Transverse colon (tissue), 4 donors: Measurements from ENCODE around the gene DENND1B.

Source experiments
- EP300 ChIP-seq: sonication (generic); formaldehyde crosslinking; IDR thresholded peaks from one replicate; pipeline ENCODE4 v1.6.1; 2017; ENCODE audit warnings: antibody characterized with exemption, low read depth
- POLR2A ChIP-seq: fragments of 450-650 bp; IDR thresholded peaks from one replicate; pipeline ENCODE4 v1.6.1; 2016; ENCODE audit warnings: antibody characterized with exemption, mild to moderate bottlenecking, moderate library complexity
- POLR2AphosphoS5 ChIP-seq, 3 donors: sonication (generic); formaldehyde crosslinking; IDR thresholded peaks; one replicate each; pipeline ENCODE4 v1.6.1; 2016; ENCODE audit warnings: antibody characterized with exemption in 3 of 3
- TF ChIP-seq, protein P1 (sequence below), 5 experiments: fragments of 200-600 bp in 3 of 5; fragments of 450-650 bp in 2 of 5; sonication (generic) in 3 of 5; IDR thresholded peaks; 1 replicate in 2 of 5; 2 replicates in 3 of 5; pipeline ENCODE4 v1.5.1; 2016 to 2017; ENCODE audit warnings: antibody characterized with exemption in 5 of 5, inconsistent platforms in 3 of 5, mild to moderate bottlenecking in 2 of 5, moderate library complexity in 1 of 5

DNA sequence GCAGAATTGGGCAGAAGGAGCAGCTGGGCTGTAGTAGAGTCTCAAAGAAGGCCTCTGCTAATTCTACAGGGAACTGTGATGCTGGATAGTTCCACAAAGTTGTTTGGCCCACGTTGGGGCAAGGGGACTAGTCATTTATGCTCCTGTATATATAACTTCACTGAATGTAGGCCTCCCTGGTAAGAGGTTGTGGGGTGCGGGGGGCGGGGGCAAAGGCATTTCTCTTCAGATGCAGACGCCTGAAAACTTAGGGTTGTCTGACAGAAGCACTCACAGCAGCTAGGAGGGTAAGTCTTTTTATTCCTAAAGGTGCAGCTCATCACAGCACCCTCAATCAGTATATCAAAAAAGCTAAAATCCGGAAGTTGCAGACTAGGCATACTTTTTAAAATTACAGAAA lies 38.5 kb upstream of the DENND1B start:
- TF ChIP-seq, protein P1, sequence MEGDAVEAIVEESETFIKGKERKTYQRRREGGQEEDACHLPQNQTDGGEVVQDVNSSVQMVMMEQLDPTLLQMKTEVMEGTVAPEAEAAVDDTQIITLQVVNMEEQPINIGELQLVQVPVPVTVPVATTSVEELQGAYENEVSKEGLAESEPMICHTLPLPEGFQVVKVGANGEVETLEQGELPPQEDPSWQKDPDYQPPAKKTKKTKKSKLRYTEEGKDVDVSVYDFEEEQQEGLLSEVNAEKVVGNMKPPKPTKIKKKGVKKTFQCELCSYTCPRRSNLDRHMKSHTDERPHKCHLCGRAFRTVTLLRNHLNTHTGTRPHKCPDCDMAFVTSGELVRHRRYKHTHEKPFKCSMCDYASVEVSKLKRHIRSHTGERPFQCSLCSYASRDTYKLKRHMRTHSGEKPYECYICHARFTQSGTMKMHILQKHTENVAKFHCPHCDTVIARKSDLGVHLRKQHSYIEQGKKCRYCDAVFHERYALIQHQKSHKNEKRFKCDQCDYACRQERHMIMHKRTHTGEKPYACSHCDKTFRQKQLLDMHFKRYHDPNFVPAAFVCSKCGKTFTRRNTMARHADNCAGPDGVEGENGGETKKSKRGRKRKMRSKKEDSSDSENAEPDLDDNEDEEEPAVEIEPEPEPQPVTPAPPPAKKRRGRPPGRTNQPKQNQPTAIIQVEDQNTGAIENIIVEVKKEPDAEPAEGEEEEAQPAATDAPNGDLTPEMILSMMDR (IDR thresholded peaks at IDR 0.05) = no peak
- TF ChIP-seq POLR2A = no peak
- TF ChIP-seq EP300 = no peak
- no peak for TF ChIP-seq POLR2AphosphoS5 (IDR thresholded peaks at IDR 0.05)
